ENCODE results near the gene BLM.

BLM gene

DNA sequence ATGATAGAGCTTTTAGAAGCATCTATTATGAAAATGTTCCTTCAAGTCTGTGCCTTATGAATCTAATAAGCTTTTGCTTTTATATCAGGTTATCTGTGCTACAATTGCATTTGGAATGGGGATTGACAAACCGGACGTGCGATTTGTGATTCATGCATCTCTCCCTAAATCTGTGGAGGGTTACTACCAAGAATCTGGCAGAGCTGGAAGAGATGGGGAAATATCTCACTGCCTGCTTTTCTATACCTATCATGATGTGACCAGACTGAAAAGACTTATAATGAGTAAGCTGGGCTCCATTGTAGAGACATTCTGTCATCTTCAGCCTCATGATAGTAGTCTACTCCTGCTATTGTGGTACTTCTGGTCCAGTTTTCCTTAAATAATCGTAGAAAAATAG is 73.4 kb downstream of the BLM start:
- DNase-seq: peak; percentile 32

DNA sequence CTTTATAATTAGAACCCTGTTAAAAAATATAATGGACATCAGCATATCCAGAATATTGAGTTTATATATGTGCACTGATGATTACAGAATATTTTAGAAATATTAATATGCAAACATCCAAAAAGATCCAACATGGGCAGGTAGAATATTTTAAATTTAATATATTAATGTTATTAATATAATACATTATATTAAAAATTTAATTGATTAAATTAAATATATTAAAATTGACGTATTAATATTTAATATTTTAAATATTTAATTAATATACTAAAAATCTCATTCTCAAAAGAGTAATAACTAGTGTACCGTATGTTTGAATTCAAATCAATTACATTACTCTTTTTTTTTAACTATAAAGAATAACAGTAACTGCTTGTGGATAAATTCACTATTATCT is 77.4 kb downstream of the BLM start:
- DNase-seq: no peak

DNA sequence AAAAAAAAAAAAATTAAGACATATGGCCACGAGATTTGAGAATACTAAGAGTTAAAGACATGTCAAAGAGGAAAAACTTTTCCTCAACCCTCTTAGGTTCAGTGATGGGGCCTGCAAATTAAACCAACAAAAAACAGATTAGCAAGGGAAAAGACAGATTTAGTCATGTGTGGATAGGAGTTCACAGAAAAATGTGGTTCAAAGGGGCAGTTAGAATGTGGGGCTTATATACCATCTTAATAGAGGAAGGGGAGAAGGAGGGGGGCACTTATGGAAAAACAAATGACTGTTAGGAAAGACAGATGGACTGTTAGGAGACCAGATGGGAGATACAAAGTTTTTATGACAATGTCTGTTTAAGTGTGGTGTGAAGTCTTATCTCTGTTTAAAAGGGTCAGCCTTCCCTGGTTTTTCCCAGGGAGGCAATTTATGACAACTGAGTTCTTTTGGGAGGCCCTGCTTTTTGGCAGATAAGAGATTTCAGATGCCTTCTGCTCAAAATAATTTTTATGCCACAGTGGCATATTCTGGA is 82.6 kb downstream of the BLM start:
- no peak for DNase-seq

DNA sequence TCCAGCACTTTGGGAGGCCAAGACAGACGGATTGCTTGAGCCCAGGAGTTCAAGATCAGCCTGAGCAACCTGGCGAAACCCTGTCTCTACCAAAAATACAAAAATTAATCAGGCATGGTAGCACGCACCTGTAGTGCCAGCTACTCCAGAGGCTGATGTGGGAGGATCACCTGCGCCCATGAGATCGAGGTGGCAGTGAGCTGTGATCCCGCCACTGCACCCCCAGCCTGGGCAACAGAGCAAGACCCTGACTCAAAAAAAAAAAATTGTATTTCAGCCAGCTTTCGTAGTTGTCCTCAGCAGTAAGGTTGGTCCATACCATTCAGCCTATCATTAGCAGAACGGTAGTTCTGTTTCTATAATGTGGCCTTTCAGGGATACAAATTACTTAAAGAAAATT is 84.7 kb downstream of the BLM start:
- no peak for DNase-seq

DNA sequence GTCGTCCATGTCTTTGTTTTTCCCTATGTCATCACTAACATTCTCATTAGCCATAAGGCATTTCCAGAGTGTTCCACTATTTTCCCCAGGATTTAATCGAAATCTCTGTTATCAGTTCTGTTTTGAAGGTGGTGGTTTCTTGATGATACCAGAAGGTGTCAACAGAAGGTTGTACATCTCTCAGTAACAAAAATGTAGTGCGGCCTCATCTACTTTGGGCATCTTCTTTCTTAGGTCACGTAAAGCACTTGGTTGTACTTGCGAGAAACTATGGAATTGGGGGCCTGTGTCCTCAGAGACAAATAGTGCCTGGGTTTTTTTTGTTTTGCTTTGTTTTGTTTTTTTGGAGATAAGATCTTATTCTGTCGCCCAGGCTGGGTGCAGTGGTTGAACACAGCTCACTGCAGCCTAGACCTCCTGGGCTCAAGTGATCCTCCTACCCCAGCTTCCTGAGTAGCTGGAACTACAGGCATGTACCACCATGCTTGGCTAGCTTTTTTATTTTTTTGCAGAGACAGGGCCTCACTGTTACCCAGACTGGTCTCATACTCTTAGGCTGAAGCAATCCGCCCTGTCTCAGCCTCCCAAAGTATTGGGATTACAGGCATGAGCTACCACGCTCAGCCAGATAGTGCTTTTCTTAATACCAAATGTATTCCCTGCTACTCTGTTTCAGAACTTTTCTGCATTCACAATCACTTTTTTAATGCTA is 90.1 kb downstream of the BLM start:
- peak; percentile 15 for DNase-seq

DNA sequence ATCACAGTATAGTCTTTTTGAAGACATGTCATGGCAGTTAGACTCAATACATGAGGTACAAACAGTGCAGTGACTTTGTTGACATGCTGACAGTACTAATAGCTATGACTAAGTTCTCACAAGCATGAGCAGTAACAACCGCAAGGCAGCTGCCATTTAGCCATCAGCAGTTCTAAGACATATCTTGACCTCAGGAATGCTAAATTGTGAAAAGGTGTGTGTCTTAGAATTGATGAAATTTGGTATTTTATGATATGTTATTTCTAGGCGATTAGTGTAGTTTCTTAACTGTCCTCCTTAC is 90.6 kb downstream of the BLM start:
- no peak for DNase-seq

DNA sequence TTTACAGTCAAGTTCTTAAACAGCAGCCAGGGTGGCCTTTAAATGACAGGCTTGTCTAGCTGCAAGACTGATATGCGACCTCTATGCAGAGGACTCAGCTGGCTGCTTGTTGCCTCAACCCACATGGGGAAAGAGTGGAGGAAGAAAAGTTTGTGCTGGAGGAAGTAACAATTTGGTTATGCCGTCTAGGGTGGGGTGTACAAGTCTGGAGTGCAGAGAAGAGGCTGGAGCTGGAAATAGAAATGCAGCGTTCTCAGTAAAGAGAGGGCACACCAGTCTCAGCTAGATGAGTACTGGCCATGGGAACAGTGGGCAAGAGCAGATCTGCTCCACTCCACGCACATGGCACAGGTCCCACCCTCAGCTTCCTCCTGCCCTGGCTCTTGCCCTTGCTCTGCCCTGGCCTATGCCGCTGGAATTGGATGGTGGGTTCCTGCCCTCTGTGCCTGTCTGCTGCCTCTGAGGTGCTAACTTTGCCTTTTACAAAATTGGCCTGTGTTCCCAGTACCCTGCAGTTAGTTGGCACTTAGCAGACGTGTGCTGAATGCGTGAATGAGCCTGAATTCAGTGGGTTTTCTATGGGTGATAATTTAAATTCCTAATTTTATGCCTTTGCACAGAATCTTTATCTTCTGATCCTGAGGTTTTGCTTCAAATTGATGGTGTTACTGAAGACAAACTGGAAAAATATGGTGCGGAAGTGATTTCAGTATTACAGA is 91.5 kb downstream of the BLM start:
- DNase-seq: no peak

DNA sequence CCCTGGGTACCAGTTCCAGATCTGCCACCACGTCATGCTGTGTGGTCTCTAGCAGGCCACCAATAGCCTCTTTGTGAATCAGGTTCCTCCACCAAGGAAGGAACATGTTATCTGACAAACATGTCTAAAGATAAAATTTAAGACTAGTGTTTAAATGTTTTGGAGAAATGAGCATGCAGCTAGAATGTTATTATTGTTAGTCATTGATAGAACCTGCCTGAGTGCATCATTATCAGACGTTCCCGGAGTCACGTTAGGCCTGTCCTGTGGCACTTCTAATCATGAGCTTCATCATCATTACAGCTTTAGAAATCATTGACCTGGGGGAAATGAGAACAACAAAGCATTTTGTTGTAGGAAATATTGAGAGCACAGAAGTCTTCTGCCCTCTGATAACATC is 92.4 kb downstream of the BLM start:
- DNase-seq: no peak

DNA sequence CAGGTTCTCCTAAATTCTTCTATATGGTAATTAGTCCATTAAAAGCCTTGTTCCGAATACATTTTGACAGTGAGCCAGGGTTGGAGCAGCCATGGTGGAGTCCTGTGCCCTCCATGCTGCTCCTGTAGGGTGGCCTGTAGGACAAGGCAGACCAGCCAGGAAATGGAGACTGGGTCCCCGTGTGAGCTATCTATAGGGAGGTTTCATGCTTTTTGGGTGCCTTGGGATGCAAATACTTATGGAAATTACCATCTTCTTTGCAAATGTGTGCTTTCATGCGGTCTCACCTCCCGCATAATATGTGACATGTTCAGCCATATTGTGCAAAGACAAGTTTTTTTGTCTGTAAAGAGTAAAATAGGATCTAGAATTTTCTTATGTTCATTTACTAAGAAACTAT is 93.2 kb downstream of the BLM start:
- DNase-seq: no peak

DNA sequence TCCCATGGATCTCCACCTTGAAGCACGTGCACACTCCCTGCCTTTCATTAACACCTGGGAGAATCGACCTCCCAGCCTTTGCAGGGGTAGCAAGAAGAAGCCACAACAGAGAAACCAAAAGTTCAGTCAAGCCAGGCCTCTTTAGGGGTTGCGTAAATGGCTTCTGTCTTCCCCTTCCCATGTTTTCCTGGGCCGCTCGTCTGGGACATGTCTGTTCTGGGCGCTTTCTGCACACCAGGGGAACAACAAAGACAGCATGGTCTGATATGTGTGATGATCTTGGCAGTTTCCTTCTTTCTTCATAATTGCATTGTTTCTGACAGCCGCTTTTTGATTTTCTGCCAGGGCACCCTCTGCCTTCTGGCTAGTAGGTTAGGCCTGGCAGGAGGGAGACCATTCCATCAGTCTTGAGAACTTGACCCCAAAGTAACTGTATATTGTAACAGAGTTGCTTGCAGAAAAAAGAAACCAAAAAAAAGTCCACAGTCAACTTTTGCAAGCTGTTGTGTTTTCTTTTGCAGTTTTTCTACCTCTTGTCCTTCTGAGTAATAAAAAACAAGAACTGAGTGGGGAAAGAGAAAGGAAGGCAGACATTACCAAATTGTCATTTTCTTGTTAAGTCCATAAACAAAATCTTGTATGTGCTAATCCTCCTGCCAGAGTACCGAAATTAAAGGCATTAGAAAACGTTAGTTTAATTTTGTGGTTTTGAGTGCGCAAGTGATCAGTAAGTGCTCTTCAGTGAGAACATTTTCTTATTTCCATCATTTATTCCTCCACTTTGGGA is 95.2 kb downstream of the BLM start:
- no peak for DNase-seq

DNA sequence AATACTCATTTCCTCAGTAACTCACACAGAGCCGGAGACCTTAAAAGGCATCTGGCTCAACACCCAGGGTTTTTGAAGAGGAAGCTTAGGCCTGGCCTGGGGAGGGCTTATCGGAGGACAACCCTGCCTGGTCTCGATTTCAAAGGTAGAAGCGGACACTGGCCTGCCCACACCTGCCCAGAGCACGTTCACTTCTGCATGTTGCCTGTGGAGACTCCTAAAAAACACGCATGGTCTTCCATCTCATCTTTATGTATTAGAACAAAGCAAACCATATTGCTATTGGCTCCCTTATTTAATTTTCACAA is 95.8 kb downstream of the BLM start:
- DNase-seq: no peak

DNA sequence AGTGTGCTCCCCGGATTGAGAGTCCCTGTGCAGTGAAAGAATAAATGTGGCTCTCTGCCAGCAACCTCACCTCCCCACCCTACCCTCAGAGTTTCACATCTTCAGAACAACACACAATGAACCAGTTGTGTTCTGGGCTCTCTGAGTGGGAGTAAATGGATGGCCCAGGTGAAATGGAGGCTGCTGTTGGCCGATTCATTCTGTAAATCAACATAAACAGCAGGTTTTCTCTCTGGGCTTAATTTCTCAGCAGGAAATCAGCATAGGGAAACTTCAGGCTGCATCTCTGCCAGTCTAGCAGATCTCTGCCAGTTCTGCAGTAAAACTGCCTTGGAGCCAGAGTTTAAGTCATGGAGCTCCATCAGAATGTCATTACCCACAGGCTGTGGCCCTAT is 96.6 kb downstream of the BLM start:
- no peak for DNase-seq

DNA sequence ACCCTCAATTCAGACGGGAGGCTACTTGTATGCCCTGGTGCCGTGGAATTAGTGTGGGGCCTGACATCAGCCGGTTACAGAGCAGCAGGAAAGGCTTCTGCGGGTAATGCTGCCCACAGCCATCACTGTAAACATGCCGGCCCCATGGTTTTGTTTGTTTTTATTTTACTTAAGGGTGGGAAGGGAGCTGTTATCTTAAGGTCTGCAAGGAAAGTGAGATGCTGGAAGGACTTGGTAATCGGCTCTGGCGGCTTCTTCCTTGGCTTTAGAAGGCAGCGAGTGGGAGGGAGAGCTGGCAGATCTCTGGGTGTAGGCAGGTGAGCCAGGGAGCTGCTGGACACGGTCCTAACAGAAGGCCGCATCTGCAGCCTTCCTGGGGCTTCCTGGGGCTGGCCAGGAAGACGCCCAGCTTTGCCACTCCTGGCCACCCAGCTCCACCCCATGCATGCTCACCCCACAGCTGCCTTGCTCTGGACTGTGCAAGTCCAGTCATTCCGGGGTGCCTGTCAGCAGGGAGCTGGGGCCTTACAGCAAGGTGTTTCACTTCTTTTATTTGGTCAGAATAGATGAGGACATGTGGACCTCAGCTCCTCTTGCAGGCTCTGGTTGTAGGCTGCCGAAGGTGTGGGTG is 97.2 kb downstream of the BLM start:
- no peak for DNase-seq

DNA sequence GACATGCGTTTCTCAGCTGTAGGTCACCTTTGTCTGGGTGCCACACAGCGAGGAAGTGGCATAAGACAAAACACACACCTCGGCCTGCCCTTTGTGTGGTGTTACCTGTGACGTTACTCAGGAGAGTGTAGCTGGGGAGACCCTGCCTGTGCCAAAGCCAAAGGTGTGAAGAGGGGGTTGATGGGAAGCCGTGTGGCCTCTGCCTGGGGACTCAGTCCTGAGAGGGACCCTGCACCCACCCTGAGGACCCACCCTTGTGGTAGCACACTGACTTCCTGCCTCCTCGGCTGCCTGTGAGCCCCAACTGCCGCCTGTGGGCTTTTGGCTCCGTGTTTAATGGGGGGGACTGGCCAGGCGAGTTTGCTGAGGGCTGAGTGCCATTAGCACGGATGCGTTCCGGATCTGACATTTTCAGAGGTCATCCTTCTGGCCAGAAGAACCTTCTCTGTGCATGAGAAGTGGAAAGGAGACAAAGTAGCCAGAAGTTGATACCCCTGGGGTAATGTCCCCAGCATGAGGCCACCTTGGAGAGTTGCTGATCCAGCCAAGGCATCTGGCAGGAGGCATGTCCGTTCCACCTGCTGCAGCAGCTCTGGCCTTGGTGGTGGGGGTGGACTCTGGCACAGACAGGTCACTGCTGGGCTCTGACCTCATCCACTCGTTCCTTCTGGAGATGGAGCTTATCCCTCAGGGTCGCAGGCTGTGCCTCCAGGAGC is 99.4 kb downstream of the BLM start:
- no peak for DNase-seq

DNA sequence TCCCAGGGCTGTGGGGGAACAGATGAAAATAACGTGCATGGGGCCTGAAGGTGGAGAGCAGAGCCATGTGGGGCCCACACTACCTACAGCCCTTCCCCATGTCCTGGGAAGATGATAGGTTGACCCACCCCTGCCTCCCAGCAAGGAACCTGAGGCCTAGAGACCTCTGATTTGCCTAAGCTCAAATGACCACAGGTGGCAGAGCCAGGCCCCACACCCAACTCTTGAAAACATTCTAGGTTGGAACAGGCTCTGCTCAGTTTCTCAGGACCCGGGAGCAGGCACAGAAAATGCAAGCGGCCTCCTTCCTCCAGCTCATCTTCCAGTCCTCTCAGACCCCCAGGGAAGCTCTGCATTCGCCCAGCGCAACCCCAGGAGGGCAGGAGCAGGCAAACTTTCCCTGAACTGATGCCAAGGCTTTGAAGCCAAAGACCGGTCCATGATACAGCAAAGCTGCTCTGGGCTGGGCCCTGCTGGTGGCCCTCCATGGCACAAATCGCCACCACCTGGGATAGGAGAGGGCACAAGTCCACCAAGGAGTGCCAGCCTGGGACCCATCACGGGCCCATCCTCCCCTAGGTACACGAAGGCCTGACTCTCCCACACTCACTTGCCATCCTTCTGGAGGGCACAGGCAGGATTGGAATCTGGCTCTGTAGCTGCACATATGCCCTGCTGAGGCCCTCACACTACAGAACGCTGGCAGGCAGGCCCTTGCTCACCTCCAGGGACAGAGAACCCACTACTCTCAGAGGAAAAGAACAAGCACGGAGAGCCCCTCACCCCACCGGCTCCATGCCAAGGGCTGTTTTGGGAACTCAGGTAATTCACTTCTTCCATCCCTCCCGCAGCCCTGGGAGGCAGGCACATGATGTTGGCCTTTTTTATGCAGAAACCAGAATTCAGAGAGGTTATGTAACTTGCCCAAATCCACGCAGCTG is 100.2 kb downstream of the BLM start:
- DNase-seq: no peak

DNA sequence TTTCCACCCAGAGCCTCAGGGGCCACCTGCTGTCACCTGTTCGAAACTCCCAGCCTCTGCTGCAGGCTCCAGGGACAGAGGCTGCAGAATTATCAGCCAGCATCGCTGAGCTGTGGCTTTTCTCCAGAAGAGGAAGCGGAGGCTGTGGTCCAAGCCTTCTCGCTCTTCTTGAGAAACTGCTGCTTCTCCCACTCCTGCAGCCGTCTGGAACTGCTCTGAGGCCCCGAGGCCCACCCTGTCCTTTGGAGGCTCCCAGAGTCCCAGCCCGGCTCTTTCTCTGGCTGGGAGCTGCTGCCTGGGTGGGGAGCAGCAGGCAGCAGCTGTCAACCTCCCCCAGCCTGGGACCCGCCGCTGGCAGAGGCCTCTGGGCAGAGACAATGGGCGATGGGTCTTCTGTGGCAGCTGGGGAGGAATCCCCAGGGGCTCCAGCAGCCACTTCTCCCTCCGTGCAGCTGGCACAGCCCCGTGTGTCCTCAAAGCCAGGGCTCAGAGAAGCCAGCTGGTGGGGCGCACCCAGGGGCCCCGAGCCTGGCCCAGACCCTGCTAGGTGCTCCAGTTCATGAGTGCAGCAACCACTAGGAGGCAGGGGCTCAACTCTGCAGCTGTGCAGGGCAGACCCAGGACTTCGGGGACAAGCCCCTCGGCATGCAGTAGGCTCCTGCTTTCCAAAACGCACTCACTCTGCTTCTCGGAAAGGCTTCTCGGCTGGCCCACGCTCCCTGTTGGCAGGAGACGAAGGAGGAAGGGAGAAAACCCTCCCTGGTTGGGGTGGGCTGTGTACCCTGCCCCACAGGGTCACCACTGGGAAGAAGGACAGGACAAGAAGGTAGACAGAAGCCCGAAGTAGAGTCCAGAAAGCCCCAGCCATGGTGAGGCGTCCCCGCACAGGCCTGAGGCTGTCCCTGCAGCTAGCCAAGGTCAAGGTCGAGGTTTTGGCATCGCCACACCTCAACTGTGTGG is 101.4 kb downstream of the BLM start:
- no peak for DNase-seq

DNA sequence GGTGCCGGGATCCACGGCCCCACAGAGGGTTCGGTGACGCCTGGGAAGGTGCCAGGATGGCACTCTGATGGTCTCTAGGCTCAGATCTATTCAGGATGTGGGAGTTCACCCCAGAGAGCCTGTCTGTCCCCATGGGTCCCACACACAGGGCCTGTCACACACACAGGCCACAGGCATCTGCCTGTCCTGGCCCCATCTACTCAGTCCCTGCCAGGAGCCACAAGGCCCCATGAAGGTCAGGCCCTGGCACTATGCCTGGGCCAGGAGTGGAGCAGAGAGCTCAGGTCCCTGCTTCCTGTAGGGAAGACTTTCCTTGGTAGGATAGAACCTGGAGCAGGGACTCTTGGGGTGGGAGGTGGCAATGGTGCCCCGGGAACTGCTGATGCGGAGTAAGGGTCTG is 102.2 kb downstream of the BLM start:
- DNase-seq: no peak

DNA sequence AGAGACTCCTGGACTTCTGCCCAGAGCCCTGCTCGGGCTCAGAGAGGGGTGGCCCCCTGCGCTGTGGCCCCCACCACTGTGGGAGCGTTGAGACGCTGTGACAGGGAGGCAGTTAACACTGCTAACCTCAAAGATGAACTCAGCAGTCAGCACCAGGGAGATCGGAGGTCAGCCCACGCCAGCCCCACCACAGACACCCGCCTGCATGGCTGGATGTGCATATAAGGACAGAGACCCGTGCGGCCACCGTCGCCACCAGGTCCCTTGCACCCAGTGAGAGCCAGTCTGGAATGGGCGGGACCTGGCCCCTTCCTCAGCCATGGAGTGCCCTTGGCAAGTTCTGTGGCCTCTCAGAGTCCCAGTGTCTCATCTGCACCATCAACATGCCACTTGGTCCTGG is 102.7 kb downstream of the BLM start:
- DNase-seq: no peak

DNA sequence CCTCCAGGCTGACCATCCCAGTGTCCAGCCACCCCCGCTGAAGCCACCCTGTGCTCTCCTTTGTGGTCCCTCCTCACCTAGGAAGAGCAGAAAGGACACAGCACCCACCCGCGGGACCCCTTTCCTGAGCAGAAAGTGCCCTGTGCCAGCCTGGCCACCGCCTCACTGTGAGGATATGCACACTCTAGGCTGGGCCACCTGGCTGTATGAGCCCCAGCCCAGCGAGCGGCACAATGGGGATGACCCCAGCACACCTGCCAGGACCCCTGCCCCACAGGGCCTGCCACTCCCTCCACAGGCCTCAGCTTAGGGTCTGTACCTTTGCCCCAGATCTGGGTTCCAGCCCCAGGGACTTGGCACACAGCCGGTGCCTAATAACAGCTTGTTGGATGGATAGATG is 103.3 kb downstream of the BLM start:
- DNase-seq: no peak

DNA sequence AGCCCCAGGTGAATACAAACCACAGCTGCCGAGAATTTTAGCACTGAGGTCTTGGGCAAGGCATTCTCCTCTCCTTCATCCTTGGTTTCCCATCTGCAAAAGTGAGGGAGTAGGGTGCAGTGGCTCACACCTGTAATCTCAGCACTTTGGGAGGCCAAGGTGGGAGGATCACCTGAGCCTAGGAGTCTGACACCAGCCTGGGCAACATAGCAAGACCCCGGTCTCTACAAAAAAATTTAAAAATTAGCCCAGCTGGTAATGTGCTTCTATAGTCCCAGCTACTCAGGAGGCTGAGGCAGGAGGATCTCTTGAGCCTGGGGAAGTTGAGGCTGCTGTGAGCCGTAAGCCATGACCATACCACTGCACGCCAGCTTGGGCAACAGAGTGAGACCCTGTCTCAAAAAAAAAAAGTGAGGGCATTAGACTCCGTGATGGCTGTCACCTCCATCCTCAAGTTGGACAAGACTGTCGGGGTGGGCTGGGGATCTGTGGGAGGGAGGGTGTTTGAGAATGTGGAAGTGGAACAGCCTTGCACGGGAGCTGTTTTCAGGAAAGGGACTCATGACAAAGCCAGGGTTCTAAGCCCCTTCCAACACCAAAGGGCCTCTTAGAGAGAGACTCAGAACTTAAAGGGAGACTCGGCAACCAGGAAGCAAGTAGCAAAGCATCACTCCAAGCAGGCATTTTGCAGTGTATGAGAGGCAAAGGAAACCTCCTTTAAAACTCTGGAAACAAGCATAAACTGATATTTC is 105.2 kb downstream of the BLM start:
- DNase-seq: no peak

Measured in fibroblast of upper back skin (primary cell).